IPS-11a (cell line): ENCODE measurements around the gene STEAP1B.
"Not testable (repeated sequence)": the region's sequence is repeated elsewhere in the genome, so short reads cannot be mapped to it uniquely, and the experiment has no call there.

Experiments
- H3K4me3 ChIP-seq: one replicate; pipeline ENCODE4 v1.5.1; 2013; ENCODE audit warnings: low read depth, low read length, control low read depth

Gene STEAP1B

DNA sequence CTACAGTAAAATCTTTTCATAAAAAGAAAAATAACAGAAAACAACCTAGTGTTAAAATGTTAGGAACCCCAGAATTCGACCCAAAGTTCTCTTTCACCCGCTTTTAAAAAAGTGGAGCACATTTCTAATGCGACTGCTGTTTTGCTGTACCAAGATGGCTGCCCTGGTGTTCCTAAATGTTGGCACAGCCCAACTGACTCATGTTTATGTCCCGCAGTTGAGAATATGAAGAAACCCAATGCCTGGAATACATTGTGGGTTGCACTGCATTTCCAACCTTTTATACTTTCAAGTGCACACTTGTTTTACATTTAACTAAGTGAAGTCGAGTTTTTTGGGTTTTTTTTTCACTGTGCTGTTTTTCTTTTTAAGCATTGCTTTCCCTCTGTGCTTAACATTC, 944 bp downstream of the STEAP1B start:
- H3K4me3 ChIP-seq = no peak overlapping the region

GRCh38 chr7:22496912-22497311, 3.1 kb downstream of the STEAP1B start:
- not testable (repeated sequence) for H3K4me3 ChIP-seq

GRCh38 chr7:22496296-22496888, 3.6 kb downstream of the STEAP1B start:
- H3K4me3 ChIP-seq = not testable (repeated sequence)

DNA sequence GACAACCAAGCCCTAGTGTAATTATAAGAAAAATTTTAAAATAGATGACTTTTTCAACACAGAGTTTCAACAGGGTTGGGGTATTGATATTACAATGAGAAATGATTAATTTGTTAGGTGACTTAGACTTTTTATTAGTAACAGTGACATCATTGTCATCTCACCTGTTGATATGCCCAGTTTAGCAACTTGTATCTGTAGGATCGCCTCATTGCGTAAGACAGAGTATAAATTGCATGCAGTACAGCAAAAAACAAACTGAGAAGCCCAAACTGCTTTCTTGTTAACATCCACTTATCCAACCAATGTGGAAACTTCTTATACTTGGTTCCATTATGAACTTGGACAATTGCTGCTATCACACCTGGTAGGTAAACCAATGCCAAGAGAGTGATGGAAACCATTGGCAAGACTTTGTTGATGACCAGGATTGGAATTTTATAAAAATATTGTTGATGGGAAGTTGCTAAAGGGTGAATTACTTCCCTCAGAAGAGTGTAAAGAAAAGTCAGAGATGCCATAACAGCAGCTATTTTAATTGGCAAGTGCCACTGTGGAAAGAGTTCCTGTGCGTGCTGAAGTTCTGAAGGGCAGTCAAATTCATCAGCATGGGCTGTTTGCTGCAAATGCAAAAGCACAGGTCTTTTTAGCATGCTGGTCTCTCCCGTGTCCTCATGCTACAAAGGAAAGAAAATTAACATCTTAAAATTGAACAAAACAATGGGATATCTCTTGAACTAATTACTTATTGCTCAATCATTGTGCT, 6.6 kb downstream of the STEAP1B start:
- not testable (repeated sequence) for H3K4me3 ChIP-seq

DNA sequence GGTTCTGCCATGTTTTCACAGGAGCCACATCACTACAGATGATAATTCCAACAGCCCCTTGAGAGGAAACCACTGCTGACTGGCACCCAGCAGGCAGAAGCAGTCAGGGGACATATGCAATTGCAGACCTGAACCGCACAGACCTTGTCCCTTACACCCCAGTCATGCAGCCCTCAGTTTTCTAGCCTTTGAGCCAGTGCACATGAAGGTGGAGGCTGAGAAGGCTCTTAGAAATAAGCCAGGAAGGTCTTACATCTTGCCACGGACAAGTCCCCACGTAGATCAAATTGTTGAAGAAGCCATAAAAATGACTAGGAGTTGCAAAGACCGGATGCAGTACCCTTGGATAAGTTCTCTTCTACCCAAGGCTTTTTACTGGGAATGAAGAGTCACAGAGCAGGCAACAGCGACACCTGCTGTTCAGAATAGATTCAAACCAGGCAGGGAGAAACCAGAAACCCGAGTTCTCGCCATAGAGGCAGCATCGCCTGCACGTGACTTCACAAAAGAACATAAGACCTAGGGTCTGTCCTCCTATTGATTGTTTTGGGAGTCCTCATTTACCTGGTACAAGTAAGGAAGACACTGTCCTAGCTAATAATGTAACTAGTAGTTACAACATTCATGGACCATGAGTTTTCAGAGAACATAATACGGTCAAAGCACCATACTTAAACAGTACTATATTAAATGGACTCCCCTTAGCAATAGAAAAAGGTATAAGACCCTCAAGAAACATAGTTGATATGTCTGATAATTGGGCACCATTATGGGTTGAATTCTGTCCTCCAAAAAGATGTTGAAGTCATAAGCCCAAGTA, 11.1 kb downstream of the STEAP1B start:
- no peak overlapping the region for H3K4me3 ChIP-seq

DNA sequence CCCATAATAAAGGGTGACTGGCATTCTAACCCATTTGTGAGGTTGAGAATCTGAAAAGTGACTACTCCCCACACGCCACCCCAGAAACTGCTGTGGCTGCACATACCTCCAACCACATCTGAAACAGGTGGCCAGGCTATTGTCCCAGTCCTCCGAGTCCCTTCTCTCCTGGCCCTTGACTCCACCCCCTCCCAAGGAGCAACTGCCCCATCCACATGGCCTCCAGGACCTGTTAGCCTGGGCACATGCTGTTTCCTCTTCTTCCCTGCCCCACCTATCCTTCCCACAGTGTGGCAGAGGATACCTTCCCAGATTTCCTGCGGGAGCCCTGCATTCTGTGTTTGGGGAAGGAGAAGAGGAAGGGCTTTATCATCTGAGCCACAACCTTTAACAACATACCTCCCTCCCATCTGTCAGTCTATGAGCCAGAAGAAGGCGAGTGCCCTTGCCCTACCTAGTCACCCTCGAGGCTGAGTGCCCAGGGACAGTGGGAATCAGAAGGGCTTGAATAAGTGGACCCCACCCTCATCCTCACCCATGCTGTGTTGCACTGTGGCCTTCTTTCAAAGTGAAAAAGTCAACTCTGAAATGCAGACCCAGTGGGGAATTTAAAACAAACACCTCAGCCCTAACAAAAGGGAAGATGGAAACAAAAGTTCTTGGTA, 11.9 kb downstream of the STEAP1B start:
- H3K4me3 ChIP-seq = no peak overlapping the region

DNA sequence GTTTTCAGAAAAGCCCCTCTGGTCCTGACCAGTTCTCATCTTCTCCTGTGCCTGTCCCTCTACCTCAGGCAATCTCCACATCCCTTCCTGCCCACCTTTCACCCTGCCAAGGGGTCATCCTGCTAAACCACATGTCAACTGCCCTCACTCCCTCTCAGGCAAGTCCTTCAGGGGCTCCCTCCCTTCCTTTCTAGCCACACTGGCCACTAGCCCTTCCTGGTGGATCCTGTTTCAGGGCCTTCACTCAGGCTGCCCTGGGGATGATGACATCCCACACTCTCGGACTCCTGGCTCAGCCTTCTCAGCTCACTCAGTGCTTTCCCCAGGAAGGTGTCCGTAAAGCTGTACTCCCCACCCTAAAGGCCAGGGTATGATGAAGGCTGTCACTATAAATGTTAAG, 13.4 kb downstream of the STEAP1B start:
- H3K4me3 ChIP-seq = no peak overlapping the region

DNA sequence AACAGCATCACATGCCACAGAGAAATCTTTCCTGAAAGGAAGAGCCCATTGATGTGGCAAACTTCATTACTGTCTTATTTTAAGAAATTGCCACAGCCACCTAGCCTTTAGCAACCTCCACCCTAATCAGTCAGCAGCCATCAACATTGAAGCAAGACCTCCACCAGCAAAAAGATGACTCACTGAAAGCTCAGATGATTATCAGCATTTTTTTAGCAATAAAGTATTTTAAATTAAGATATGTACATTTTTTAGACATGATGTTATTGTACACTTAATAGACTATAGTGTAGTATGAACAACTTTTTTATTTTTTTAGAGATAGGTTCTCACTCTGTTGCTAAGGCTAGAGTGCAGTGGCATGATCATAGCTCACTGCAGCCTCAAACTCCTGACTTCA, 14.8 kb downstream of the STEAP1B start:
- H3K4me3 ChIP-seq = no peak overlapping the region

DNA sequence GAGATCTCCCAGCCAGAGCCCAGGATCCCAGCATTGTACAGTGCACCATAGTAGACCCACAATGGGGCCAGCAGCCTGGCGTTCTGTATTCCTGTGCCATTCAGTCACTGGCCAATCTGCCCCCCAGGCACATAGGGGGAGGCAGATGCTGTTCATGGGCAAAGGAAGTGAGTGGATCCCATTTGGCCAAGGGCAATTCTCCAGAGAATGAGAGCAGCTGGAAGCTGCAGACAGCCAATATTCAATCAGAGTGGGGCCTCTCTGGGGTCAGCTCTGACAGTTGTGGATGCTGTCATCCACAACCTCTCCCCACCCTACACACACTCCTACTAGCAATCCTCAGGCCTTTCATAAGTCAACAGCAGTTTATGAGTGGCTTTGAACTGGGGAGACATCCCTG, 17.5 kb downstream of the STEAP1B start:
- no peak overlapping the region for H3K4me3 ChIP-seq

- H3K4me3 ChIP-seq = no peak overlapping the region
Observed at GRCh38 chr7:22481726-22482125, 18.3 kb downstream of the STEAP1B start.

GRCh38 chr7:22480523-22481075, 19.4 kb downstream of the STEAP1B start:
- H3K4me3 ChIP-seq = no peak overlapping the region

- no peak overlapping the region for H3K4me3 ChIP-seq
Observed at GRCh38 chr7:22477876-22478450, 22.0 kb downstream of the STEAP1B start.

DNA sequence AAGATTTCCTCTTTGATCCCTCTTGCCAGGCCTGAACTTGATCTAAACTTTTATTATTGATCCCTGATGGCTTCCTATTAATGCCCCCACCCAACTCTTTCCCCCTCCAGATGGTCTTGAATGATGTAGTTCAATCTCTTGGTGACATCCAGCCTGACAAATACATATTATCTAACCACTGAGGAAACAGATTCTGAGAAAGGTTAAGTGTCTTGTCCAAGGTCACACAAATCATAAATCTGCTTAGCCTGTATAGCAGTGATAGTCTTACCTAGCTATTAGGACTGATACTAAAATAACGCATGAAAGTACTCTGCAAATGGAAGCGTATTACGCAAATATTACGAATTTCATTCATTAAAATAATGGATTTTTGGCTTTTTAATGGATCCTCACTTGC, 22.7 kb downstream of the STEAP1B start:
- no peak overlapping the region for H3K4me3 ChIP-seq

GRCh38 chr7:22476824-22477223, 23.2 kb downstream of the STEAP1B start:
- no peak overlapping the region for H3K4me3 ChIP-seq

GRCh38 chr7:22474645-22475044, 25.3 kb downstream of the STEAP1B start:
- no peak overlapping the region for H3K4me3 ChIP-seq

DNA sequence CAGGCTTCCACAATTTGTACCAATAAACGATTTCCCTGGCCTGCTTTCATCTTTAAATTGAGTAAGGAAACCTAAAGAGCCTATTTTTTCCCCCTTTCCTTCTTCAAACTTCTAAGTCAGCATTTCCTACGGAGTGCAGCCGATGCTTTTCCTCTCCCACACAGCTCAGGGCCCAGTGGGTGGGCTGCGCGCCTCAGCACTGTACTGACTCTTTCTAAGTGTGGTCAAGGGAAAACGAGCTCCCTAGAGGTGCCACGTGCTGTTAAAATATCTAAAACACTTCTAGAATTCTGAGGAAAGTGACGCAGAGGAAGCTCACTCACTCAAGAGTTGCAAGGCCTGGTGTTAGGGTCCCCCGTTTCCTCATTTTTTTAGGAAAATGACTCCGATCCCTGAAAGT, 29.0 kb downstream of the STEAP1B start:
- no peak overlapping the region for H3K4me3 ChIP-seq

DNA sequence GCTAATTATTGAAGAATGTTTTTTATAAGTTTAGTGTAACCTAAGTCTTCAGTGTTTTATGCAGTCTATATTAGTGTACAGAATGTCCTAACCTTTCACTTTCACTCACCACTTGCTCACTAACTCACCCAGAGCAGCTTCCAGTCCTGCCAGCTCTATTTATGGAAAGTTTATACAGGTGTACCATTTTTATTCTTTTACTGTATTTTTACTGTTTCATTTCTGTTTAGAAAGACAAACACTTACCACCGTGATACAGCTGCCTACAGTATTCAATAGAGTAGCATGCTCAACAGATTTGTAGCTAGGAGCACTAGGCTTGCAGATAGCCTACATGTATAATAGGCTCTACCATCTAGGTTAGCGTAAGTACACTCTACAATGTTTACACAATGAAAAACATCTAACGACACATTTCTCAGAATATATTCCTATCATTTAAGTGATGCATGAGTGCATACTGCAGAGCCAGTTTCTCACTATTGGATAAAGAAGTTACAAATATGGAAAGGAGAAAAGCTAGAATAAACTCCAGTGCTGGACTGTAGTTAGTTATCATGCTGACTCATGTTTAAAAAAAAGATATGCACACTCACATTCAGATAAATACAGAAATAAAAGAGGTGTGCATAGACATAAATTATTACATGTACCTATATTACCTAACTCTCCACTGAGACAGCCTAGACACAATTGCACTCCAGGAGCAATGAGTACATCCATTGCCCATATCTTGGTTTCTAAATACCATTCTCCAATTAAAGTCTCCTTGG, 30.4 kb downstream of the STEAP1B start:
- no peak overlapping the region for H3K4me3 ChIP-seq

- H3K4me3 ChIP-seq = no peak overlapping the region
Observed at GRCh38 chr7:22468609-22469008, 31.4 kb downstream of the STEAP1B start.

GRCh38 chr7:22464299-22464698, 35.7 kb downstream of the STEAP1B start:
- H3K4me3 ChIP-seq = no peak overlapping the region
